Articular chondrocyte of knee joint (primary cell): ENCODE data around the gene PCNX4. TPM values are rescaled to one million over a fixed set of nuclear protein-coding genes. Genes with fewer than 3 reads are reported as not detected.

Experiments
- total RNA-seq: library from RNA; depleted of rRNA; stranded (reverse); fragments of >200 nt; gene quantifications from 2 replicates; pipeline ENCODE4 v1.2.3, GENCODE V29; 2012

PCNX4 gene
- total RNA-seq, result 138 and 145 TPM in 2 replicates

DNA sequence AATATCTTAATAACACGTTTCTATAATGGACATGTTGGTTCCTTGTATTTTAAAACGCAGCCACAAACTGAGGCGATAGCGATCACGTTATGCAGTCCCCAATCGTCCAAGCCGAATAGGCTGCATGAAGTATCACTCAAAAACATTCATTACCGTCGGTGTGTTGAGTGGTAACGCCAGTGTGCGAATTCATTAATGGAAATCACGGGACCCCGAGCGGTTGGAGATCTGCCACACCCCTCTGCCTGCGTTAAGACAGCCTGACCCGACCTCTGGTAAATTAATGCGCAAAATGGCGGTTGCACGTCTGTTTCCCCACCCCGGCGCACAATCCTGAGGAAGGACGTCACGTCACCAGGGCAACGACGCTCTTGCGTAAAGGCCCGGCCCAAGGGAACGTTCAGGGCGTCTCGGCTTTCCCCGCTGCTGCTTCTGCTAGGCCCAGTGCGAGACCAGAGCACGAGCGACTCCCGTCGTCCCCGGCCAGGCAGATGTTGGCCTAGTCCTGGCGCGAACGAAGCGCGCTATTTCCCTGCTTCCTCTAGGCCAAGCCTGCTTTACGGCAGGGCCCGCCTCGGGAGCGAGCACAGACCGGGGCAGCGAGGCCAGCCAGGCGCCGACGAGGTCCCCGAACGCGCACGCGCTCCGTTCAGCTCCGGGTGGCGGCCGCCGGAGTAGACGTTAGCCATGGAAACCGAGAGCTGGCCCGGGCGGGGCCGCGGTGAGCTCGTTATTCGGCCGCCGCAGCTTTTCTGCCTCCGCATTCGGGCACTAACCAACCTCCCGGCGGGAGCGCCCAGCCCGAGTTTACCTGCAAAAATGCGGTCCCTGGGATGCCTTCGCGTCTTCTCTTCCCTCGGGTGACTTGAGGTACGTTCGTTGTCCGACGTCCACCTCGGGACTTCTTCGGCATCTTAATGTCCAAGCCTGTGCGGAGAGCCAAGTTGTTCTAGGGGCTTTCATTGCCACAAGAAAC, at the start of gene PCNX4:
Gene PCNX4, plus strand, starts transcription at position 374 of the 976 bp plus-strand sequence. CDS start 15,716 bp downstream, outside the sequence.

DNA sequence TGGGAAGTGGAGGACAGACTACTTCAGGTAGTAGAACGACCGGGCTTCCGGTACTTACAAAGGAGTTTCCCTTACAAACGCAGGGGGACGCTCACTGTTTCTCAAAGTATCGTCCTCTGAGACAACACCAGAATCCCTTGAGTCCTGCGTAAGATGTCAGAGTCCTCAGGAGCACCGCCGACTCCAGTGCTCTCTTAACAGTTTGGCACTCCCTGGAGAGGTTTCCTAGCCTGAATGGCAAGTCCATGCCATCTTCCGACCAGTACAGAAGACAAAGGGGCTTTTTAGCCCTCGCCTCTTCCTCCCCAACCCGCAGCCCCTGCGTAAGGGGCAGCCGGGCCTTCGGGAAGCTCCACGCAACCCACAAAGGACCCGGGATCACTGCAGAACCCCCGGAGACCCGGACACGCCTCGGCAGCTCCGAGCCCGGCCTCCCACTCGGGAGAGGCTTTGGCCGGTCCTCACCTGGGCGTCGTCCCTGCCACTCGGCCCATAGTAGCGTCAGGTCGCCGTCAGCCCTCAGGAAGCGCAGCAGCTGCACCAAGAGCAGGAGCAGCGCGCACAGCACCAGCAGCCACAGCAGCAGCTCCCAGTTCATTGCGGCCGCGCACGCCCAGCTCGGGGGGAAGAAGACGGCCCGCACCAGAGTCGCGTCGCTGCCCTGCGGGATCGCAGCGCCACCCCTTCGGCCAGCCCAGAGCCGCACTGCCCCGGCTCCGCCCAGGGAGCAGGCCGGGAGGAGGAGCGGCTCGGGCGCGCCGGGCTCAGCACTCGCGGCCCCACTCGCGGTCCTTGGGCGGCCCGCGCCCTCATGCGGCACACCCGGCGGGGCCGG, 73.2 kb downstream of the PCNX4 start, which contains the start of gene DHRS7:
Gene DHRS7, minus strand, starts transcription at position 687 of the 835 bp plus-strand sequence. Its CDS starts 89 bp downstream, at position 598.

Other genes with a start within 250 kb of the PCNX4 start
- gene RTN1, start 221.1 kb upstream of the PCNX4 start, total RNA-seq, result 0.39 and 0.54 TPM in 2 replicates
- not detected in 2 replicates for gene LRRC9, start 171.8 kb upstream of the PCNX4 start, total RNA-seq
- gene DHRS7, start 73.5 kb downstream of the PCNX4 start, total RNA-seq, result 43.0 and 48.9 TPM in 2 replicates
- 34.7 and 34.8 TPM in 2 replicates for gene PPM1A, start 157.3 kb downstream of the PCNX4 start, total RNA-seq